ENCODE results near the gene INPP4B.

DNA sequence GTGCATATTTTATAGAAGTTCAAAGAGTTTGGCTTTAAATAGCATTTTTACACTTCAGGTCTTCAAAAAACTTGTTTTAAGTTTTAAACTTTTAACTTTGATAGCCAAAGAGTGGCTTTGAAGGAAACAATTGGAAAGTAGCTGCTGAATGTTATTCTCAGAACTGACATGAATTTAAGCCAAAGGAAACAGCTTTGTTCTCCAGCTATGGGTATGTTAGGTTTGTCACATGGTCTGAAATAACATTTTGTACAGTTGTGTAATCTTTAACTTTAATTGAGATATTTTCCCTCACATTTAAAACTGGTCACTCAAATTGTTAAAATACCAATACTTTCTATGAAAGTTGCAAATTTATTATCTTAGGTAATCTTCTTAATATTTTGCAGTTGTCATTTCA lies 645.1 kb downstream of the INPP4B start:
- TF ChIP-seq, protein P1, sequence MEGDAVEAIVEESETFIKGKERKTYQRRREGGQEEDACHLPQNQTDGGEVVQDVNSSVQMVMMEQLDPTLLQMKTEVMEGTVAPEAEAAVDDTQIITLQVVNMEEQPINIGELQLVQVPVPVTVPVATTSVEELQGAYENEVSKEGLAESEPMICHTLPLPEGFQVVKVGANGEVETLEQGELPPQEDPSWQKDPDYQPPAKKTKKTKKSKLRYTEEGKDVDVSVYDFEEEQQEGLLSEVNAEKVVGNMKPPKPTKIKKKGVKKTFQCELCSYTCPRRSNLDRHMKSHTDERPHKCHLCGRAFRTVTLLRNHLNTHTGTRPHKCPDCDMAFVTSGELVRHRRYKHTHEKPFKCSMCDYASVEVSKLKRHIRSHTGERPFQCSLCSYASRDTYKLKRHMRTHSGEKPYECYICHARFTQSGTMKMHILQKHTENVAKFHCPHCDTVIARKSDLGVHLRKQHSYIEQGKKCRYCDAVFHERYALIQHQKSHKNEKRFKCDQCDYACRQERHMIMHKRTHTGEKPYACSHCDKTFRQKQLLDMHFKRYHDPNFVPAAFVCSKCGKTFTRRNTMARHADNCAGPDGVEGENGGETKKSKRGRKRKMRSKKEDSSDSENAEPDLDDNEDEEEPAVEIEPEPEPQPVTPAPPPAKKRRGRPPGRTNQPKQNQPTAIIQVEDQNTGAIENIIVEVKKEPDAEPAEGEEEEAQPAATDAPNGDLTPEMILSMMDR (conservative IDR thresholded peaks at IDR 0.05) = no peak
- no peak for TF ChIP-seq EZH2 (IDR thresholded peaks at IDR 0.05; ENCODE audit: low read depth)
